Adipose tissue (tissue), 3 donors: ENCODE data around the gene BBS12. TPM values are rescaled to one million over a fixed set of nuclear protein-coding genes. Genes with fewer than 3 reads are reported as not detected.

Source experiments
- H3K27ac ChIP-seq: one replicate; pipeline ENCODE4 v1.5.1; 2013; ENCODE audit warnings: low read depth, low read length
- WGBS, 3 donors: extraction: QIAGEN DNeasy Blood & Tissue Kit; methylation state at CpG; one replicate each; pipeline ENCODE4 v1.1.7; 2013; 5-methylcytosine and 5-hydroxymethylcytosine counted together
- polyA plus RNA-seq, 3 donors: library from polyadenylated mRNA; stranded (reverse); fragments of 200-250 nt; gene quantifications; one replicate each; pipeline ENCODE4 v1.2.3, GENCODE V29; 2013
- donor health status: healthy with polysubstance abuse.
- donor health status: Bipolar disorder and iron deficiency.
- donor health status: healthy.

BBS12 gene
- polyA plus RNA-seq, 3 donors, result 1.0 to 1.3 (median 1.1) TPM

DNA sequence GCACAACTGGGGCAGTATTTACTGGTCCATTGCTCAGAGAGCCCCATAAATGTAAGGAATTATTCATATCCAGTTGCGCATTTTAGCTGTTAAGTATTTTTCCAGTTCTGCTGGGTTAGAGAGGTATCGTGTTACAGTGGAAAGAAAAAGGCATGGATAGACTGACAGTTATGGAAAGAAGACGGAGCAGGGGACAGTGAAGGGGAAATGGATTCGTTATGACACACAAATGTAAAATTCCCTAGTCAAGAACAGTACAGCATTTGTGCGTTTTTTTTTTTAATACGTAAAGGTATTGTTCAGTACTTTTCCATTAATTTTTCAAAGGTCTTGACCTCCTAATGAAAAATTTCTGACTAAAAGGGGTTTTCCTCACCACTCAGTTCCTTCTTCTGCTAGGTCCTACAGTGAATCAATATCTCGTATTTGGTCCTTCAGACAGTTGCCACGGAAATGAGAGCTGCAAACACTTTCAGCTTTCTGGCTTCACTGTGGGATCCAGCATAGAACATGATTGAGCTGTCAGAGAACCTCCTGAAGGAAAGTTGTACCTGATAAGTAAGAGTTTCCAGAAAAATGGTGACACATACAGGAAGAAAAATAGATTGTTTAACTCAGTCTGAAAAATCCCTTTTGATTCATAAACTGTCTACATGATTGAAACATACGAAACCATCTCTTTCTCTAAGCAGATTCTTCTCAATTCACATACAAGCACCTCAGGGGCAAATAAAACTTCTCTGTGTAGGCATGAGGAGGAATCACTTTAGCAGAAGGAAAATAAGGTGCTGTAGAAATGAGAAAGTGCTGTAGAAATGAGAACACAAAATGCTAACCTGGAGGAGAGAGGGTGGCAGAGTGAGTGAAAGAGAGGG is 21.8 kb upstream of the BBS12 start:
- WGBS, 3 donors, result 49 to 71% (median 68%) methylated on average over 9 of the region's 9 CpGs
- no peak overlapping the region for H3K27ac ChIP-seq

GRCh38 chr4:122711919-122712318 is 20.6 kb upstream of the BBS12 start:
- H3K27ac ChIP-seq, result no peak overlapping the region

GRCh38 chr4:122712782-122713181 is 19.7 kb upstream of the BBS12 start:
- 88 to 97% (median 92%) methylated on average over 4 of the region's 4 CpGs for WGBS, 3 donors
- H3K27ac ChIP-seq, result no peak overlapping the region

DNA sequence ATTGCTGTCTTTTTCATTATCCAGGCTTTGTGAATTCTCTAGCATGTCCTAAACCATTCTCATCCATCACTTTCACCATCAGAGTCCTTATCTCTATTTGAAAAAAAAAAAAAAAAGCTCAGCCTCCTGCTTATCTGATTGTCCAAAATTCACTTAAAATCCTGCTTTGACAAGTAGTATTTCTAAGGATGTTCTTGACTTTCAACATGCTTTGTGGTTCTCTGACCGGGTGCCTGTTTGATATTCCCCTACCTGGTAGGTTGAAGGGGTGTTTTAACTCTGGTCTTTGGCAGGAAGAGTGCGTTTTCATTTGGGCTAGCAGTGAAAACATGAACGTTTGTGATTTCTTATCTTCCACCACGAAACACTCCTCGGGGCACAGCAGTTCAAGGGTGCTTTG is 17.3 kb upstream of the BBS12 start:
- H3K27ac ChIP-seq, result no peak overlapping the region
- 22 to 32% (median 24%) methylated on average over 5 of the region's 5 CpGs for WGBS, 3 donors

DNA sequence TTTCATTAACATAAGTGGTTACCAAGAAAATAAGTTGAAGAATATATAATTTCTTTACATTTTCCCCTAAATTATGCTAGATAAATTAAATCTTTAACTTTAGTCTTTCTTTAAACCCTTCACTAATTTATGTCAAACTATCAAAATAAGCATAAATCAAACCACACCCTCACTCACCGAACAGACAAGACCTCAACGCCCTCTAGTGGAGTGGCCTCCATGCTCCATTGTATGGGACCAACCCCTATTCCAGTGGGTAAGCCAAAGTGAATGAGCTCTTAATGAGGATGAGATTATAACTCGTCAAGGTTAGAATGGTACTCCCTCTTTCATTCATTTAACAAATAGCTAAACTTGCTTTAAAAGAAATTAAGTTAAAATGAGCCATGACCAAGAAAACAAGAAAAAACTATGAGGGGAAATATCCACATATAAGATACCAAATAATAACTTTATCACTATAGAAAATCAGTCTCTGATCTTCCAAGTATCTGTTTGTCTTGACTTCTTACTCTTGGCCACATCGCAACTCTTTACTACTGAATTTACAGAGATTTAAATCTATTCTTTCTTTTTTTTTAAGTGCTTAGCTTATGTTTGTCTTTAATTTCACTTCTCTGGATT is 15.6 kb upstream of the BBS12 start:
- WGBS, 3 donors, result 25 to 32% (median 30%) methylated on average over 4 of the region's 4 CpGs
- H3K27ac ChIP-seq, result no peak overlapping the region

- H3K27ac ChIP-seq, result no peak overlapping the region
- 61 to 80% (median 69%) methylated on average over 2 of the region's 2 CpGs for WGBS, 3 donors
These were observed 14.2 kb upstream of the BBS12 start for GRCh38 chr4:122718281-122718680.

GRCh38 chr4:122722256-122722655 is 10.2 kb upstream of the BBS12 start:
- H3K27ac ChIP-seq, result no peak overlapping the region
- 82 to 95% (median 88%) methylated on average over 1 of the region's 1 CpG for WGBS, 3 donors

DNA sequence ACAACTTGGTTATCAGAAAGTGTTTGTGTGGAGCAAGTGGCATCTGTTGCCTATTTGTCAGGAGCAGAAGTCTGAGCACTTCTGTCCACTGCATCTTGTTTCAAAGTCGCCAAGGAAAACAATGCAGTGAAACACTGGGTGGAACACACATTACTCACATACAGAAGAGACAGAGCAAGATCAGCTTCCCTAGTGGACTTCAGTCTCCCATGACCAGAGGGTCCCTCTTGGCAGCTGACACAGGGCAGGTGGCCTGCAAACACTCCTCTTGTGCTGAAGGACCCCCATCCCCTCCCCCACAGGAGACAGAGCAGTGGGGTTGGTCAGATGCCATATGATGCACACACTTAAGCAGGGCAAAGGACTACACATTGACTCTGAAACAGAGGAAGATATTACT is 3.6 kb upstream of the BBS12 start:
- no peak overlapping the region for H3K27ac ChIP-seq
- WGBS, 3 donors, result 81 to 82% (median 81%) methylated on average over 1 of the region's 1 CpG

DNA sequence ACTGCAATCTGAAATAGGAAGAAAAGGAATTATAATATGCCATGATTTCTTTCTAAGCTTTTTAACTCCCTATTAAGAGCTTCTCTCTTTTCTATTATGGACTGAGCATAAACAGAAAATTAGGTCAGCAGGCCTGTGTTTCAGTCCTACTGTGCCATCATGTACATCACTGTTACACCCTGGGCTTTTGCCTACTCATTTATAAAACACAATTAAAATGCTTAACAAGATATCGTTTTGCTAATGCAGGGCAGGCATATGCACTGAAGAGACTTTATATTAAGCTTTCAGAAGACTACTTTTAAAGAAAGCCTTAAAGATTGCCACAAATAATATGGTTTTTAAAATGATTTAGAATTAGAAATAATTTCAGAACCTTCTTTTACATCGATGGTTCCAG is 828 bp upstream of the BBS12 start:
- 43 to 66% (median 65%) methylated on average over 2 of the region's 2 CpGs for WGBS, 3 donors
- H3K27ac ChIP-seq, result no peak overlapping the region

DNA sequence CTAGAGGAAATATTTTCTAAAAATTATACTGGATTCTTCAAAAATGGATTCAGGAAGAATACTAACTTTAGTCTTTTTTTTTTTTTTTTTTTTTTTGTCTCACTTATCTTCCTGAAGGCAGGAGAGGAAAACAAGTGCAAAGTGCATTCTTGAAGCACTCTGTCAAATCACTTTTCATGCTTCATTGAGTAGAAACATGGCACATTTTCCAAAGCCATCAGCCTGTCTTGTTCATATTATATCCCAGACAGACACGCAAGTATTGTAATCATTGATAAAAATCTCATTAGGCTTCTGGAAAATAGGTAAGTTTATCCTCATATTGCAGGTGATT is 1.2 kb downstream of the BBS12 start:
- H3K27ac ChIP-seq, result no peak overlapping the region
- WGBS, 3 donors, result 71 to 100% (median 100%) methylated on average over 1 of the region's 1 CpG

DNA sequence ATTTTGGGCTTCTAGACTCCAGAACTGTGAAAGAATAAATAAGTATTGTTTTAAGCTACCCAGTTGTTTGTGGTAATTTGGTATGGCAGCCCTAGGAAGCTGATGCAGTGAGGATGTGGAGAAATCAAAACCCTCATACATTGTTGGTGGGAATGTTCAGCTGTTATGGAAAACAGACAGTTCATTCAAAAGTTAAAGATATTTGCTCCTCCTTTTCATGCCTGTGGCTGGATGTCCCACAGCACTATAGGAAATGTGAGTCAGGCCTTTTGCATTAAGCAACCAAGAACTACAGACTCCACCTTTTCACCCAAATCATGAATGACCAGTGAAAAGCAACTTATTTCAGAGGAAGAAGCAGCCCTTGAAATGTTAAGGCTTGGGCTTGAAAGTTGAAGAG is 6.7 kb downstream of the BBS12 start:
- H3K27ac ChIP-seq, result no peak overlapping the region

GRCh38 chr4:122742933-122743829 is 10.7 kb downstream of the BBS12 start:
- 83 to 89% (median 87%) methylated on average over 15 of the region's 15 CpGs for WGBS, 3 donors
- H3K27ac ChIP-seq, result no peak overlapping the region

- WGBS, 3 donors, result 41 to 68% (median 61%) methylated on average over 1 of the region's 1 CpG
- no peak overlapping the region for H3K27ac ChIP-seq
These were observed 11.7 kb downstream of the BBS12 start for GRCh38 chr4:122744229-122744628.

GRCh38 chr4:122746485-122746965 is 14.0 kb downstream of the BBS12 start:
- no peak overlapping the region for H3K27ac ChIP-seq
- WGBS, 3 donors, result 76 to 89% (median 81%) methylated on average over 2 of the region's 2 CpGs

- H3K27ac ChIP-seq, result no peak overlapping the region
- 32 to 97% (median 91%) methylated on average over 1 of the region's 1 CpG for WGBS, 3 donors
These were observed 14.6 kb downstream of the BBS12 start for GRCh38 chr4:122747068-122747467.

- no peak overlapping the region for H3K27ac ChIP-seq
- 82 to 92% (median 85%) methylated on average over 1 of the region's 1 CpG for WGBS, 3 donors
These were observed 15.4 kb downstream of the BBS12 start for GRCh38 chr4:122747883-122748282.

GRCh38 chr4:122749704-122750454 is 17.4 kb downstream of the BBS12 start:
- no peak overlapping the region for H3K27ac ChIP-seq
- 78 to 87% (median 83%) methylated on average over 5 of the region's 5 CpGs for WGBS, 3 donors

- WGBS, 3 donors, result 44 to 63% (median 55%) methylated on average over 4 of the region's 4 CpGs
- no peak overlapping the region for H3K27ac ChIP-seq
These were observed 23.2 kb downstream of the BBS12 start for GRCh38 chr4:122755675-122756074.
